ENCODE results near the gene BSG.

BSG gene

GRCh38 chr19:572140-572742, at the start of gene BSG:
Gene BSG, plus strand, starts transcription at chr19:572596. Its CDS starts 39 bp downstream, at chr19:572635.
- peak; percentile 96 for DNase-seq

GRCh38 chr19:522726-523125, 49.7 kb upstream of the BSG start:
- no peak for DNase-seq

- DNase-seq, result no peak
Measured at GRCh38 chr19:524062-524674, 48.2 kb upstream of the BSG start.

GRCh38 chr19:525029-525428, 47.4 kb upstream of the BSG start:
- DNase-seq, result no peak

GRCh38 chr19:525857-526419, 46.5 kb upstream of the BSG start:
- no peak for DNase-seq

- no peak for DNase-seq
Measured at GRCh38 chr19:530134-531008, 42.0 kb upstream of the BSG start.

- DNase-seq, result peak; percentile 79
Measured at GRCh38 chr19:531009-531752, 41.2 kb upstream of the BSG start.

- DNase-seq, result no peak
Measured at GRCh38 chr19:531753-532560, 40.4 kb upstream of the BSG start, which contains the start of gene CDC34. Gene CDC34, plus strand, starts transcription at chr19:531760. Its CDS starts 172 bp downstream, at chr19:531932.

- DNase-seq, result peak; percentile 61
Measured at GRCh38 chr19:532561-533363, 39.6 kb upstream of the BSG start.

- no peak for DNase-seq
Measured at GRCh38 chr19:533364-534058, 38.9 kb upstream of the BSG start.

GRCh38 chr19:534088-534487, 38.3 kb upstream of the BSG start:
- DNase-seq, result no peak

GRCh38 chr19:535017-535835, 37.2 kb upstream of the BSG start:
- peak; percentile 41 for DNase-seq

- no peak for DNase-seq
Measured at GRCh38 chr19:536031-536880, 36.1 kb upstream of the BSG start.

GRCh38 chr19:536881-537404, 35.5 kb upstream of the BSG start:
- no peak for DNase-seq

GRCh38 chr19:538641-539428, 33.6 kb upstream of the BSG start:
- no peak for DNase-seq

GRCh38 chr19:539429-540030, 32.9 kb upstream of the BSG start:
- DNase-seq, result no peak

Data from NCI-H2029 (cell line).